A549 (cell line): ENCODE measurements around the gene BANF2. TPM values are rescaled to one million over a fixed set of nuclear protein-coding genes. Genes with fewer than 3 reads are reported as not detected.

Experiments used
- ATAC-seq, 2 experiments: fragments of 200-7000 bp in 1 of 2; fragments of >200 bp in 1 of 2; cut with Nextera tagmentation in 1 of 2; cut with Tn5 transposase in 1 of 2; 3 replicates each; pipeline versions ENCODE4 v1.8.0 to v1.9.1; 2018 to 2020; ENCODE audit warnings: mild to moderate bottlenecking in 1 of 2, moderate library complexity in 1 of 2
- CTCF ChIA-PET: fragments of 300-600 bp; sonication (Branson Sonifier 250); formaldehyde crosslinking; extraction: SDS; loops from one replicate; lab custom pipeline; 2021; ENCODE audit warnings: antibody characterized with exemption, inconsistent platforms; lab: Yijun Ruan, JAX
- POLR2A ChIA-PET: fragments of 350-600 bp; formaldehyde crosslinking; extraction: SDS; loops from one replicate; lab custom pipeline; 2021; ENCODE audit warnings: antibody characterized with exemption, inconsistent platforms; lab: Yijun Ruan, JAX
- DNase-seq, 2 experiments: peaks; one replicate each; pipeline versions ENCODE4 v3.0.0 to v3.0.0-alpha.2; 2011 to 2016; ENCODE audit warnings: low read depth in 1 of 2, low spot score in 1 of 2
- FAIRE-seq: peaks from 2 replicates; lab custom pipeline; 2011; peaks lifted over from hg19 to GRCh38; lab: Jason Lieb, UNC
- H3K27ac ChIP-seq, 2 experiments: fragments of >200 bp; sonication (Bioruptor Twin); formaldehyde crosslinking; 3 replicates each; pipeline ENCODE4 v1.5.1; 2016 to 2017
- H3K4me1 ChIP-seq: fragments of >200 bp; sonication (Bioruptor Twin); formaldehyde crosslinking; 3 replicates; pipeline ENCODE4 v1.6.1; 2016
- H3K4me2 ChIP-seq: fragments of >200 bp; sonication (Bioruptor Twin); formaldehyde crosslinking; 3 replicates; pipeline ENCODE4 v1.6.1; 2016
- H3K4me3 ChIP-seq: fragments of >200 bp; sonication (Bioruptor Twin); formaldehyde crosslinking; 3 replicates; pipeline ENCODE4 v1.5.1; 2016
- H3K9me3 ChIP-seq: fragments of >200 bp; sonication (Bioruptor Twin); formaldehyde crosslinking; 3 replicates; pipeline ENCODE4 v1.6.1; 2016
- CBX2 ChIP-seq: fragments of 200-600 bp; sonication (generic); IDR thresholded peaks from 2 replicates; pipeline ENCODE4 v1.6.1; 2016; ENCODE audit warnings: low read depth, mild to moderate bottlenecking, borderline replicate concordance
- CEBPB ChIP-seq, 2 experiments: fragments of >200 bp in 1 of 2; sonication (Bioruptor Twin) in 1 of 2; formaldehyde crosslinking in 1 of 2; IDR thresholded peaks; 2 replicates each; pipeline ENCODE4 v1.6.1; 2012 to 2016
- E2F6 ChIP-seq: IDR thresholded peaks from 2 replicates; pipeline ENCODE4 v1.6.1; 2012; ENCODE audit warnings: low read depth, borderline replicate concordance
- EHF ChIP-seq: fragments of 250-450 bp; sonication (Bioruptor Pico); IDR thresholded peaks from 2 replicates; pipeline ENCODE4 v1.5.0; 2020; ENCODE audit warnings: mild to moderate bottlenecking
- EHMT2 ChIP-seq: fragments of 200-600 bp; sonication (generic); IDR thresholded peaks from 2 replicates; pipeline ENCODE4 v1.6.1; 2016; ENCODE audit warnings: antibody characterized with exemption, low read depth, mild to moderate bottlenecking, moderate library complexity
- ESRRA ChIP-seq: fragments of 150-350 bp; IDR thresholded peaks from 2 replicates; pipeline ENCODE4 v1.6.1; 2014; ENCODE audit warnings: mild to moderate bottlenecking, low read length, borderline replicate concordance
- HEYL ChIP-seq: fragments of 250-450 bp; sonication (Bioruptor Pico); IDR thresholded peaks from 2 replicates; pipeline ENCODE4 v1.8.0; 2021; ENCODE audit warnings: mild to moderate bottlenecking, moderate library complexity
- HOXA7 ChIP-seq: fragments of 250-450 bp; sonication (Bioruptor Pico); IDR thresholded peaks from 2 replicates; pipeline ENCODE4 v1.5.0; 2020; ENCODE audit warnings: mild to moderate bottlenecking, moderate library complexity
- HOXB13 ChIP-seq: fragments of 250-450 bp; sonication (Bioruptor Pico); IDR thresholded peaks from 2 replicates; pipeline ENCODE4 v1.5.0; 2020; ENCODE audit warnings: low read depth, mild to moderate bottlenecking, moderate library complexity
- KDM1A ChIP-seq: fragments of 200-600 bp; sonication (generic); IDR thresholded peaks from 2 replicates; pipeline ENCODE4 v1.6.1; 2016; ENCODE audit warnings: low read depth, mild to moderate bottlenecking
- MAFK ChIP-seq: fragments of 450-650 bp; IDR thresholded peaks from 2 replicates; pipeline ENCODE4 v1.6.1; 2014; ENCODE audit not compliant: partially characterized antibody
- MAZ ChIP-seq: fragments of 150-350 bp; IDR thresholded peaks from 2 replicates; pipeline ENCODE4 v1.6.1; 2014; ENCODE audit warnings: antibody characterized with exemption, low read depth, low read length, borderline replicate concordance
- NR3C1 ChIP-seq: fragments of >200 bp; sonication (Bioruptor Twin); formaldehyde crosslinking; IDR thresholded peaks from 3 replicates; pipeline ENCODE4 v1.6.1; 2017
- PHF8 ChIP-seq: fragments of 200-600 bp; sonication (generic); IDR thresholded peaks from 2 replicates; pipeline ENCODE4 v1.6.1; 2016; ENCODE audit warnings: low read depth, mild to moderate bottlenecking, antibody characterized with exemption, moderate library complexity, borderline replicate concordance
- POLR2AphosphoS2 ChIP-seq: conservative IDR thresholded peaks from 2 replicates; pipeline ENCODE4 v1.6.1; 2012; ENCODE audit warnings: low read length, improper control_type of control experiment, inconsistent platforms
- RCOR1 ChIP-seq: fragments of 150-350 bp; IDR thresholded peaks from 2 replicates; pipeline ENCODE4 v1.6.1; 2014; ENCODE audit warnings: antibody characterized with exemption, low read length, low read depth
- RFX5 ChIP-seq: fragments of 450-650 bp; IDR thresholded peaks from 2 replicates; pipeline ENCODE4 v1.7.1; 2014; ENCODE audit warnings: antibody characterized with exemption, mild to moderate bottlenecking, moderate library complexity
- SREBF2 ChIP-seq: fragments of 450-650 bp; IDR thresholded peaks from 2 replicates; pipeline ENCODE4 v1.6.1; 2014; ENCODE audit warnings: mild to moderate bottlenecking, moderate library complexity
- ZC3H11A ChIP-seq: fragments of 450-650 bp; IDR thresholded peaks from 2 replicates; pipeline ENCODE4 v1.6.1; 2014; ENCODE audit warnings: antibody characterized with exemption, mild to moderate bottlenecking
- ZNF302 ChIP-seq: fragments of 250-450 bp; sonication (Bioruptor Pico); IDR thresholded peaks from 2 replicates; pipeline ENCODE4 v1.9.0; 2021; ENCODE audit warnings: inconsistent platforms, mild to moderate bottlenecking, moderate library complexity
- WGBS: methylation state at CpG from one replicate; pipeline ENCODE4 v1.1.6; 2017; ENCODE audit errors: missing lambda C conversion rate; 5-methylcytosine and 5-hydroxymethylcytosine counted together
- polyA plus RNA-seq, 4 experiments: library from polyadenylated mRNA; depleted of rRNA in 3 of 4; stranded (reverse); fragments of >200 nt; fragmentation: RNase III in 1 of 4; extraction: RNeasy Plus Mini Kit Qiagen cat#74134 plus additional on column Dnase treatment in 1 of 4; gene quantifications; 2 replicates in 3 of 4; 3 replicates in 1 of 4; pipeline ENCODE4 v1.2.3, GENCODE V29; 2011 to 2017
- TF ChIP-seq, protein P1 (sequence below): fragments of 200-600 bp; sonication (generic); IDR thresholded peaks from 2 replicates; pipeline ENCODE4 v1.6.1; 2016; ENCODE audit warnings: antibody characterized with exemption, mild to moderate bottlenecking, moderate library complexity
- TF ChIP-seq, protein P2 (sequence below): fragments of 150-350 bp; IDR thresholded peaks from 2 replicates; pipeline ENCODE4 v1.6.1; 2014; ENCODE audit warnings: low read depth, mild to moderate bottlenecking, low read length
- TF ChIP-seq, protein P3 (sequence below): fragments of 250-450 bp; sonication (Bioruptor Pico); IDR thresholded peaks from 2 replicates; pipeline ENCODE4 v1.5.0; 2020; ENCODE audit warnings: low read depth, mild to moderate bottlenecking, moderate library complexity
- TF ChIP-seq, protein P4 (sequence below): fragments of >200 bp; sonication (Bioruptor Twin); formaldehyde crosslinking; IDR thresholded peaks from 3 replicates; pipeline ENCODE4 v1.5.1; 2016

Gene BANF2
- polyA plus RNA-seq, 2 of the 4 experiments (the other 2 are of a cell fraction) = not detected

DNA sequence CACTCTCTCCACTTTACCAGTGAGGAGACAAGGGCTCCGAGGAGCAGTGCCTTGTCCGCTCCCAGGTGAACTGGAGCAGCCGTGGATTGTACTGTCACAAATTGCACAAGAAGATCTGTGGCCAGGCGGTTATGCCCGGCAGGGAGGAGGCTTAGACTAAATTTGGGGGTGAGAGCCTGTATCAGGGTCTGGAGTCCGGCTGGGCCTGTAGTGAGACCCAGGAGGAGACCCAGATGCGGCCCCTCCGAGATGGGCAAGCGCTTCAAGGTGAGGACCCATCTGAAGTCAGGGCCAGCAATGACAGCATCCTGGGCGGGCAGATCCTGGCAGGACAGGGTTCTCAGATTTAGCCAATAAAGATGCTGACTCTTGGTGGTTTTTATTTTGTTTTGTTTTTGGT, 27.6 kb downstream of the BANF2 start:
- Histone ChIP-seq H3K9me3 (no peaks in the 10 kb centered on the region), H3K4me1 (no peaks in the 10 kb centered on the region), H3K4me2 (no peak overlapping the region), H3K4me3 (no peak overlapping the region), H3K27ac (no peak overlapping the region)
- no peak for DNase-seq
- no peak for FAIRE-seq
- 59% methylated on average over 10 of the region's 10 CpGs for WGBS
- ATAC-seq = peak in 1 of 2 experiments; percentile 23; a peak in 3 of 6 replicates
- POLR2A ChIA-PET = no interaction called here
- no peak for TF ChIP-seq NR3C1
- no peak for TF ChIP-seq ZC3H11A
- TF ChIP-seq ZNF302 (CRISPR knock-in tag) = no peak
- no peak for TF ChIP-seq E2F6
- TF ChIP-seq, protein P1, sequence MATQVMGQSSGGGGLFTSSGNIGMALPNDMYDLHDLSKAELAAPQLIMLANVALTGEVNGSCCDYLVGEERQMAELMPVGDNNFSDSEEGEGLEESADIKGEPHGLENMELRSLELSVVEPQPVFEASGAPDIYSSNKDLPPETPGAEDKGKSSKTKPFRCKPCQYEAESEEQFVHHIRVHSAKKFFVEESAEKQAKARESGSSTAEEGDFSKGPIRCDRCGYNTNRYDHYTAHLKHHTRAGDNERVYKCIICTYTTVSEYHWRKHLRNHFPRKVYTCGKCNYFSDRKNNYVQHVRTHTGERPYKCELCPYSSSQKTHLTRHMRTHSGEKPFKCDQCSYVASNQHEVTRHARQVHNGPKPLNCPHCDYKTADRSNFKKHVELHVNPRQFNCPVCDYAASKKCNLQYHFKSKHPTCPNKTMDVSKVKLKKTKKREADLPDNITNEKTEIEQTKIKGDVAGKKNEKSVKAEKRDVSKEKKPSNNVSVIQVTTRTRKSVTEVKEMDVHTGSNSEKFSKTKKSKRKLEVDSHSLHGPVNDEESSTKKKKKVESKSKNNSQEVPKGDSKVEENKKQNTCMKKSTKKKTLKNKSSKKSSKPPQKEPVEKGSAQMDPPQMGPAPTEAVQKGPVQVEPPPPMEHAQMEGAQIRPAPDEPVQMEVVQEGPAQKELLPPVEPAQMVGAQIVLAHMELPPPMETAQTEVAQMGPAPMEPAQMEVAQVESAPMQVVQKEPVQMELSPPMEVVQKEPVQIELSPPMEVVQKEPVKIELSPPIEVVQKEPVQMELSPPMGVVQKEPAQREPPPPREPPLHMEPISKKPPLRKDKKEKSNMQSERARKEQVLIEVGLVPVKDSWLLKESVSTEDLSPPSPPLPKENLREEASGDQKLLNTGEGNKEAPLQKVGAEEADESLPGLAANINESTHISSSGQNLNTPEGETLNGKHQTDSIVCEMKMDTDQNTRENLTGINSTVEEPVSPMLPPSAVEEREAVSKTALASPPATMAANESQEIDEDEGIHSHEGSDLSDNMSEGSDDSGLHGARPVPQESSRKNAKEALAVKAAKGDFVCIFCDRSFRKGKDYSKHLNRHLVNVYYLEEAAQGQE = no peak
- TF ChIP-seq RCOR1 = no peak
- TF ChIP-seq, protein P2, sequence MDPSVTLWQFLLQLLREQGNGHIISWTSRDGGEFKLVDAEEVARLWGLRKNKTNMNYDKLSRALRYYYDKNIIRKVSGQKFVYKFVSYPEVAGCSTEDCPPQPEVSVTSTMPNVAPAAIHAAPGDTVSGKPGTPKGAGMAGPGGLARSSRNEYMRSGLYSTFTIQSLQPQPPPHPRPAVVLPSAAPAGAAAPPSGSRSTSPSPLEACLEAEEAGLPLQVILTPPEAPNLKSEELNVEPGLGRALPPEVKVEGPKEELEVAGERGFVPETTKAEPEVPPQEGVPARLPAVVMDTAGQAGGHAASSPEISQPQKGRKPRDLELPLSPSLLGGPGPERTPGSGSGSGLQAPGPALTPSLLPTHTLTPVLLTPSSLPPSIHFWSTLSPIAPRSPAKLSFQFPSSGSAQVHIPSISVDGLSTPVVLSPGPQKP = no peak
- TF ChIP-seq CBX2 = no peak
- TF ChIP-seq, protein P3, sequence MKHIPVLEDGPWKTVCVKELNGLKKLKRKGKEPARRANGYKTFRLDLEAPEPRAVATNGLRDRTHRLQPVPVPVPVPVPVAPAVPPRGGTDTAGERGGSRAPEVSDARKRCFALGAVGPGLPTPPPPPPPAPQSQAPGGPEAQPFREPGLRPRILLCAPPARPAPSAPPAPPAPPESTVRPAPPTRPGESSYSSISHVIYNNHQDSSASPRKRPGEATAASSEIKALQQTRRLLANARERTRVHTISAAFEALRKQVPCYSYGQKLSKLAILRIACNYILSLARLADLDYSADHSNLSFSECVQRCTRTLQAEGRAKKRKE = no peak
- no peak for TF ChIP-seq EHMT2
- TF ChIP-seq PHF8 = no peak
- TF ChIP-seq, protein P4, sequence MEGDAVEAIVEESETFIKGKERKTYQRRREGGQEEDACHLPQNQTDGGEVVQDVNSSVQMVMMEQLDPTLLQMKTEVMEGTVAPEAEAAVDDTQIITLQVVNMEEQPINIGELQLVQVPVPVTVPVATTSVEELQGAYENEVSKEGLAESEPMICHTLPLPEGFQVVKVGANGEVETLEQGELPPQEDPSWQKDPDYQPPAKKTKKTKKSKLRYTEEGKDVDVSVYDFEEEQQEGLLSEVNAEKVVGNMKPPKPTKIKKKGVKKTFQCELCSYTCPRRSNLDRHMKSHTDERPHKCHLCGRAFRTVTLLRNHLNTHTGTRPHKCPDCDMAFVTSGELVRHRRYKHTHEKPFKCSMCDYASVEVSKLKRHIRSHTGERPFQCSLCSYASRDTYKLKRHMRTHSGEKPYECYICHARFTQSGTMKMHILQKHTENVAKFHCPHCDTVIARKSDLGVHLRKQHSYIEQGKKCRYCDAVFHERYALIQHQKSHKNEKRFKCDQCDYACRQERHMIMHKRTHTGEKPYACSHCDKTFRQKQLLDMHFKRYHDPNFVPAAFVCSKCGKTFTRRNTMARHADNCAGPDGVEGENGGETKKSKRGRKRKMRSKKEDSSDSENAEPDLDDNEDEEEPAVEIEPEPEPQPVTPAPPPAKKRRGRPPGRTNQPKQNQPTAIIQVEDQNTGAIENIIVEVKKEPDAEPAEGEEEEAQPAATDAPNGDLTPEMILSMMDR = no peak
- no peak for TF ChIP-seq HEYL (CRISPR knock-in tag)
- no peak for TF ChIP-seq ESRRA
- no peak for TF ChIP-seq HOXB13 (CRISPR knock-in tag)
- TF ChIP-seq MAZ = no peak
- CTCF ChIA-PET = interaction anchor here (1.3 kb wide), 2 partner anchors 11 to 42 kb away, joined by 4 read pairs; no protein-coding TSS in a partner anchor

- no peak overlapping the region for H3K4me3 ChIP-seq
- H3K27ac ChIP-seq = no peak overlapping the region
- FAIRE-seq = no peak
- 47% methylated on average over 12 of the region's 12 CpGs for whole genome bisulfite sequencing
- ChIA-PET POLR2A (no interaction called here), CTCF (interaction anchor here (1.3 kb wide), 1 partner anchor 41 kb away, joined by 4 read pairs; no protein-coding TSS in a partner anchor)
- DNase-seq = no peak
- no peak overlapping the region for H3K4me2 ChIP-seq
- no peak for ATAC-seq
- H3K9me3 ChIP-seq = no peaks in the 10 kb centered on the region
- H3K4me1 ChIP-seq = no peaks in the 10 kb centered on the region
- TF ChIP-seq CBX2 (no peak), POLR2AphosphoS2 (no peak), ZNF302 (CRISPR knock-in tag) (no peak), RFX5 (no peak), MAFK (no peak), CEBPB (IDR thresholded peaks at IDR 0.05) (no peak), ESRRA (no peak), SREBF2 (no peak), KDM1A (no peak), HOXB13 (CRISPR knock-in tag) (no peak), ZC3H11A (no peak), EHF (CRISPR knock-in tag) (no peak), HOXA7 (CRISPR knock-in tag) (no peak)
- TF ChIP-seq, protein P1 = no peak
These were observed 28.3 kb downstream of the BANF2 start for GRCh38 chr20:17728074-17728473.
